ENCODE data around the gene CBS. TPM values are rescaled to one million over a fixed set of nuclear protein-coding genes. Genes with fewer than 3 reads are reported as not detected.
A peak's percentile ranks its signal among the peaks of the same experiment; 100 is the strongest.
"Not testable (repeated sequence)": the region's sequence is repeated elsewhere in the genome, so short reads cannot be mapped to it uniquely, and the experiment has no call there.

The CBS gene
- total RNA-seq, 4 donors from 2014 or later: 2.6 to 11.4 (median 6.3) TPM

- Histone ChIP-seq H3K27me3 (no peaks in the 10 kb centered on the region), H3K36me3 (no peaks in the 10 kb centered on the region), H3K27ac (no peak overlapping the region), H3K9me3 (no peaks in the 10 kb centered on the region), H3K4me3 (no peak overlapping the region), H3K4me1 (no peaks in the 10 kb centered on the region)
- no peak for DNase-seq
- TF ChIP-seq POLR2A (IDR thresholded peaks at IDR 0.05) (no peak), CTCF (IDR thresholded peaks at IDR 0.05) (no peak)
- intact Hi-C loops (cut with DNase I; ENCODE audit: low total_unique reads): no loop called here
Measured at GRCh38 chr21:43012596-43012995, 63.0 kb downstream of the CBS start.

- no peak overlapping the region for H3K4me3 ChIP-seq
- no peaks in the 10 kb centered on the region for H3K36me3 ChIP-seq
- TF ChIP-seq CTCF (IDR thresholded peaks at IDR 0.05) (no peak), POLR2A (IDR thresholded peaks at IDR 0.05) (no peak)
- H3K9me3 ChIP-seq: no peaks in the 10 kb centered on the region
- DNase-seq: no peak
- intact Hi-C loops (cut with DNase I; ENCODE audit: low total_unique reads): no loop called here
- peak overlapping the region; percentile 33 to 55 for H3K27ac ChIP-seq
- H3K27me3 ChIP-seq: no peaks in the 10 kb centered on the region
- H3K4me1 ChIP-seq: no peaks in the 10 kb centered on the region
Measured at GRCh38 chr21:43006874-43007208, 68.8 kb downstream of the CBS start.

- H3K36me3 ChIP-seq; H3K4me1 ChIP-seq; intact Hi-C loops (cut with DNase I; ENCODE audit: low total_unique reads); H3K4me3 ChIP-seq; DNase-seq; H3K9me3 ChIP-seq; H3K27me3 ChIP-seq: not testable (repeated sequence)
- peak overlapping the region; percentile 33 to 55 for H3K27ac ChIP-seq
Measured at GRCh38 chr21:43006051-43006873, 69.4 kb downstream of the CBS start.

- no peak overlapping the region for H3K4me3 ChIP-seq
- H3K9me3 ChIP-seq: no peaks in the 10 kb centered on the region
- H3K4me1 ChIP-seq: peaks cover 0 to 6% of the 10 kb centered on the region in 2 donors
- intact Hi-C loops (cut with DNase I; ENCODE audit: low total_unique reads): no loop called here
- no peak for TF ChIP-seq CTCF (IDR thresholded peaks at IDR 0.05)
- H3K36me3 ChIP-seq: no peaks in the 10 kb centered on the region
- DNase-seq: no peak
- no peaks in the 10 kb centered on the region for H3K27me3 ChIP-seq
- H3K27ac ChIP-seq: no peak overlapping the region
Measured at GRCh38 chr21:43005635-43006034, 70.0 kb downstream of the CBS start.

- intact Hi-C loops (cut with DNase I; ENCODE audit: low total_unique reads): no loop called here
- H3K27me3 ChIP-seq: no peaks in the 10 kb centered on the region
Measured at GRCh38 chr21:43004926-43005325, 70.7 kb downstream of the CBS start.

More at GRCh38 chr21:43004926-43005325, 70.7 kb downstream of the CBS start:
- H3K4me1 ChIP-seq: peaks cover 0 to 6% of the 10 kb centered on the region in 2 donors
- TF ChIP-seq CTCF (IDR thresholded peaks at IDR 0.05) (no peak), POLR2A (IDR thresholded peaks at IDR 0.05) (no peak)
- no peaks in the 10 kb centered on the region for H3K36me3 ChIP-seq
- H3K27ac ChIP-seq: no peak overlapping the region
- H3K4me3 ChIP-seq: no peak overlapping the region
- H3K9me3 ChIP-seq: no peaks in the 10 kb centered on the region
- no peak for DNase-seq

Other genes starting within 250 kb of the CBS start
- 10 to 100 TPM in 2 of 4 donors, 1 to 10 TPM in 1, not detected in 1; 6.4 to 19.1 (median 17.8) TPM for gene WDR4, start 196.3 kb downstream of the CBS start, total RNA-seq
- gene NDUFV3, start 182.5 kb downstream of the CBS start, total RNA-seq: 10 to 100 TPM; 41.5 to 55.9 (median 45.7) TPM
- not detected for gene ERVH48-1, start 150.2 kb downstream of the CBS start, total RNA-seq
- gene PKNOX1, start 101.3 kb downstream of the CBS start, total RNA-seq: 10 to 100 TPM in 3 of 4 donors, 1 to 10 TPM in 1; 6.2 to 82.5 (median 26.4) TPM
- gene U2AF1, start 31.7 kb upstream of the CBS start, total RNA-seq: 10 to 100 TPM; 17.9 to 52.6 (median 31.4) TPM
- not detected for gene CRYAA, start 93.2 kb upstream of the CBS start, total RNA-seq

Data from uterus (tissue), 4 donors.